ENCODE results near the gene ARAP3. TPM values are rescaled to one million over a fixed set of nuclear protein-coding genes. Genes with fewer than 3 reads are reported as not detected.

Gene ARAP3
- polyA plus RNA-seq, 3 donors = 1.2 to 18.2 (median 2.2) TPM

DNA sequence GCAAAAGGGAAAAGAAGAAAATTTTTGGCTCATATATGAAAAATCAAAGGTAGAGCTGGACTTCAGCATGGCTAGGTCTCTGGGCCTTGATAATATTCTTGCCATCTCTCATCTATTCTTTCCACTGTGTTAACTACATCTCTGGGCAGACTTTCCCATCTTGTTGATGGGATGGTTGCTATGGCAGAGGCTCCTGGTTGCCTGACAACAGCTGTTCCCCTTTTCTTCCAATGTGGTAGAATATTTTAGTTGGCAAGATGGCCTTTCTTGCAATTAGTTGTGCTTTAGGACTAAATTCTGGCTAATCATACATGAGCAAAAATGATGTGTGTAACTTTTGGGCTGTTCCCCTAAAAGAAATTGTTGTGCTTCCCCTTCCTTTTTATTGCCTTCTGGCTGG lies 40.2 kb upstream of the ARAP3 start:
- Mint-ChIP-seq H3K4me1 (no peaks in the 10 kb centered on the region), H3K9me3 (peaks cover 0 to 3% (median 2%) of the 10 kb centered on the region in 7 donors), H3K27me3 (ENCODE audit: low read depth in 3 of 3) (peaks cover 4 to 25% (median 10%) of the 10 kb centered on the region in 3 donors), H3K27ac (no peak overlapping the region), H3K36me3 (no peaks in the 10 kb centered on the region), H3K4me3 (no peak overlapping the region)
- Histone ChIP-seq H4K20me1 (ENCODE audit: insufficient read depth, low read length) (no peaks in the 10 kb centered on the region), H3K36me3 (replicated peaks in 1 of 2; ENCODE audit: control insufficient read depth in 1 of 2, insufficient read depth in 2 of 2, low read length in 2 of 2) (no peaks in the 10 kb centered on the region), H3K9me3 (replicated peaks in 1 of 2; ENCODE audit: control insufficient read depth in 1 of 2, insufficient read depth in 1 of 2, low read length in 2 of 2) (no peaks in the 10 kb centered on the region), H3K79me2 (ENCODE audit: insufficient read depth, low read length) (no peaks in the 10 kb centered on the region), H3K27me3 (ENCODE audit: control insufficient read depth in 2 of 2, insufficient read depth in 2 of 2, low read length in 2 of 2) (no peaks in the 10 kb centered on the region), H3K4me3 (replicated peaks in 1 of 3; ENCODE audit: low read depth in 2 of 3, low read length in 3 of 3) (no peak overlapping the region), H3K4me2 (replicated peaks; ENCODE audit: extremely low read depth, low read length, poor library complexity, severe bottlenecking) (no peak overlapping the region), H3K4me1 (ENCODE audit: control insufficient read depth in 1 of 2, insufficient read depth in 2 of 2, low read length in 2 of 2) (no peaks in the 10 kb centered on the region), H3K9ac (ENCODE audit: insufficient read depth, low read length, poor library complexity, severe bottlenecking) (no peak overlapping the region), H2AFZ (ENCODE audit: insufficient read depth, low read depth, low read length, poor library complexity, severe bottlenecking) (no peak overlapping the region), H3K27ac (ENCODE audit: low read depth in 1 of 2, low read length in 2 of 2) (no peak overlapping the region)
- TF ChIP-seq, protein P1, sequence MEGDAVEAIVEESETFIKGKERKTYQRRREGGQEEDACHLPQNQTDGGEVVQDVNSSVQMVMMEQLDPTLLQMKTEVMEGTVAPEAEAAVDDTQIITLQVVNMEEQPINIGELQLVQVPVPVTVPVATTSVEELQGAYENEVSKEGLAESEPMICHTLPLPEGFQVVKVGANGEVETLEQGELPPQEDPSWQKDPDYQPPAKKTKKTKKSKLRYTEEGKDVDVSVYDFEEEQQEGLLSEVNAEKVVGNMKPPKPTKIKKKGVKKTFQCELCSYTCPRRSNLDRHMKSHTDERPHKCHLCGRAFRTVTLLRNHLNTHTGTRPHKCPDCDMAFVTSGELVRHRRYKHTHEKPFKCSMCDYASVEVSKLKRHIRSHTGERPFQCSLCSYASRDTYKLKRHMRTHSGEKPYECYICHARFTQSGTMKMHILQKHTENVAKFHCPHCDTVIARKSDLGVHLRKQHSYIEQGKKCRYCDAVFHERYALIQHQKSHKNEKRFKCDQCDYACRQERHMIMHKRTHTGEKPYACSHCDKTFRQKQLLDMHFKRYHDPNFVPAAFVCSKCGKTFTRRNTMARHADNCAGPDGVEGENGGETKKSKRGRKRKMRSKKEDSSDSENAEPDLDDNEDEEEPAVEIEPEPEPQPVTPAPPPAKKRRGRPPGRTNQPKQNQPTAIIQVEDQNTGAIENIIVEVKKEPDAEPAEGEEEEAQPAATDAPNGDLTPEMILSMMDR (IDR thresholded peaks at IDR 0.05) = no peak
- intact Hi-C loops (cut with micrococcal nuclease) = no loop called here
- DNase-seq = no peak

DNA sequence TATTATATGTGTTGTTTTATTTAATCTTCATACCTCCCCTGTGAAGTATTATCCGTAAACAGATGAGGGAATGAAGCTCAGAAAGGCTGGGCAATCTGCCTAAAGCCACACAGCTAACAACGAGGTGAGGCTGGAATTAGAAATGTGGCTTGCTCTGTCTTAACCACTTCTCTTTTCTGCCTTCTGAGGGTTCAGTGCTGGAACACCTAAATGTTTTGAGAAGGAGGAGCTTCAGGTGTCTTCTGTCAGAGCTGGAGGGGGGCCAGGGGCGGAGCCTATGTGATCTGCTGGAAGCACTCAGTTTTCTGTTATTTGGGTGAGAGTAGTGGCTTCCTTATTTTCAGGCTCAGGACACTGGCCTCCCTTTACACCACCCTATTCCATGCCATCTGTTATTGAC lies 35.0 kb upstream of the ARAP3 start:
- no peak for DNase-seq
- Mint-ChIP-seq H3K27me3 (ENCODE audit: low read depth in 3 of 3) (peaks cover 0 to 24% (median 7%) of the 10 kb centered on the region in 3 donors), H3K4me1 (no peaks in the 10 kb centered on the region), H3K4me3 (no peak overlapping the region), H3K9me3 (peaks cover 0 to 3% (median 1%) of the 10 kb centered on the region in 7 donors), H3K36me3 (no peaks in the 10 kb centered on the region), H3K27ac (no peak overlapping the region)
- Histone ChIP-seq H3K4me1 (ENCODE audit: control insufficient read depth in 1 of 2, insufficient read depth in 2 of 2, low read length in 2 of 2) (no peaks in the 10 kb centered on the region), H3K79me2 (ENCODE audit: insufficient read depth, low read length) (no peaks in the 10 kb centered on the region), H3K9ac (ENCODE audit: insufficient read depth, low read length, poor library complexity, severe bottlenecking) (no peak overlapping the region), H3K4me3 (replicated peaks in 1 of 3; ENCODE audit: low read depth in 2 of 3, low read length in 3 of 3) (no peak overlapping the region), H3K4me2 (replicated peaks; ENCODE audit: extremely low read depth, low read length, poor library complexity, severe bottlenecking) (no peak overlapping the region), H4K20me1 (ENCODE audit: insufficient read depth, low read length) (no peaks in the 10 kb centered on the region), H3K27ac (ENCODE audit: low read depth in 1 of 2, low read length in 2 of 2) (no peak overlapping the region), H3K27me3 (ENCODE audit: control insufficient read depth in 2 of 2, insufficient read depth in 2 of 2, low read length in 2 of 2) (no peaks in the 10 kb centered on the region), H2AFZ (ENCODE audit: insufficient read depth, low read depth, low read length, poor library complexity, severe bottlenecking) (no peak overlapping the region), H3K9me3 (replicated peaks in 1 of 2; ENCODE audit: control insufficient read depth in 1 of 2, insufficient read depth in 1 of 2, low read length in 2 of 2) (no peaks in the 10 kb centered on the region), H3K36me3 (replicated peaks in 1 of 2; ENCODE audit: control insufficient read depth in 1 of 2, insufficient read depth in 2 of 2, low read length in 2 of 2) (no peaks in the 10 kb centered on the region)
- intact Hi-C loops (cut with micrococcal nuclease) = no loop called here
- TF ChIP-seq, protein P1 (IDR thresholded peaks at IDR 0.05) = no peak
- no CpG with 5 or more reads among the region's 3 CpGs for WGBS (ENCODE audit: insufficient coverage)
